ENCODE data around the gene ITM2B. TPM values are rescaled to one million over a fixed set of nuclear protein-coding genes. Genes with fewer than 3 reads are reported as not detected.
"Not testable (repeated sequence)": the region's sequence is repeated elsewhere in the genome, so short reads cannot be mapped to it uniquely, and the experiment has no call there.

The ITM2B gene
- total RNA-seq, 1 donor from 2014 or later, result 236 TPM

GRCh38 chr13:48201044-48201443 is 32.0 kb upstream of the ITM2B start:
- peaks cover 1% of the 10 kb centered on the region for H3K27me3 Mint-ChIP-seq (ENCODE audit: unreplicated experiment)
- H3K4me1 Mint-ChIP-seq (ENCODE audit: low read depth, unreplicated experiment), result no peaks in the 10 kb centered on the region
- no peak overlapping the region for H3K4me3 Mint-ChIP-seq (ENCODE audit: unreplicated experiment)
- no peaks in the 10 kb centered on the region for H3K9me3 Mint-ChIP-seq (ENCODE audit: unreplicated experiment)
- H3K36me3 Mint-ChIP-seq (ENCODE audit: unreplicated experiment), result no peaks in the 10 kb centered on the region
- TF ChIP-seq CTCF (IDR thresholded peaks at IDR 0.05; ENCODE audit: partially characterized antibody, unreplicated experiment), result no peak
- DNase-seq, result no peak
- H3K27ac Mint-ChIP-seq (ENCODE audit: unreplicated experiment), result no peak overlapping the region

GRCh38 chr13:48207207-48207606 is 25.8 kb upstream of the ITM2B start:
- not testable (repeated sequence) for H3K36me3 Mint-ChIP-seq (ENCODE audit: unreplicated experiment)

GRCh38 chr13:48210178-48210577 is 22.8 kb upstream of the ITM2B start:
- no peak for DNase-seq
- Mint-ChIP-seq H3K4me3 (ENCODE audit: unreplicated experiment) (no peak overlapping the region), H3K27ac (ENCODE audit: unreplicated experiment) (no peak overlapping the region), H3K4me1 (ENCODE audit: low read depth, unreplicated experiment) (no peaks in the 10 kb centered on the region), H3K36me3 (ENCODE audit: unreplicated experiment) (no peaks in the 10 kb centered on the region), H3K9me3 (ENCODE audit: unreplicated experiment) (peaks cover 4% of the 10 kb centered on the region), H3K27me3 (ENCODE audit: unreplicated experiment) (no peaks in the 10 kb centered on the region)
- no peak for TF ChIP-seq CTCF (IDR thresholded peaks at IDR 0.05; ENCODE audit: partially characterized antibody, unreplicated experiment)

More at GRCh38 chr13:48207207-48207606, 25.8 kb upstream of the ITM2B start:
- H3K27ac Mint-ChIP-seq (ENCODE audit: unreplicated experiment); DNase-seq; H3K4me1 Mint-ChIP-seq (ENCODE audit: low read depth, unreplicated experiment); H3K4me3 Mint-ChIP-seq (ENCODE audit: unreplicated experiment); H3K9me3 Mint-ChIP-seq (ENCODE audit: unreplicated experiment); H3K27me3 Mint-ChIP-seq (ENCODE audit: unreplicated experiment): not testable (repeated sequence)

GRCh38 chr13:48214519-48215121 is 18.4 kb upstream of the ITM2B start:
- DNase-seq, result no peak
- no peak for TF ChIP-seq CTCF (IDR thresholded peaks at IDR 0.05; ENCODE audit: partially characterized antibody, unreplicated experiment)
- Mint-ChIP-seq H3K27me3 (ENCODE audit: unreplicated experiment) (no peaks in the 10 kb centered on the region), H3K36me3 (ENCODE audit: unreplicated experiment) (peaks cover 4% of the 10 kb centered on the region), H3K4me1 (ENCODE audit: low read depth, unreplicated experiment) (no peaks in the 10 kb centered on the region), H3K9me3 (ENCODE audit: unreplicated experiment) (peaks cover 4% of the 10 kb centered on the region), H3K4me3 (ENCODE audit: unreplicated experiment) (no peak overlapping the region), H3K27ac (ENCODE audit: unreplicated experiment) (no peak overlapping the region)

GRCh38 chr13:48215511-48216203 is 17.3 kb upstream of the ITM2B start:
- not testable (repeated sequence) for H3K36me3 Mint-ChIP-seq (ENCODE audit: unreplicated experiment); H3K4me3 Mint-ChIP-seq (ENCODE audit: unreplicated experiment); DNase-seq; H3K9me3 Mint-ChIP-seq (ENCODE audit: unreplicated experiment); H3K4me1 Mint-ChIP-seq (ENCODE audit: low read depth, unreplicated experiment); H3K27ac Mint-ChIP-seq (ENCODE audit: unreplicated experiment); H3K27me3 Mint-ChIP-seq (ENCODE audit: unreplicated experiment)

GRCh38 chr13:48216204-48216711 is 16.7 kb upstream of the ITM2B start:
- H3K27me3 Mint-ChIP-seq (ENCODE audit: unreplicated experiment), result no peaks in the 10 kb centered on the region
- peaks cover 4% of the 10 kb centered on the region for H3K9me3 Mint-ChIP-seq (ENCODE audit: unreplicated experiment)
- no peak for DNase-seq
- H3K4me3 Mint-ChIP-seq (ENCODE audit: unreplicated experiment), result no peak overlapping the region
- H3K36me3 Mint-ChIP-seq (ENCODE audit: unreplicated experiment), result peaks cover 4% of the 10 kb centered on the region
- no peak overlapping the region for H3K27ac Mint-ChIP-seq (ENCODE audit: unreplicated experiment)
- no peaks in the 10 kb centered on the region for H3K4me1 Mint-ChIP-seq (ENCODE audit: low read depth, unreplicated experiment)
- no peak for TF ChIP-seq CTCF (IDR thresholded peaks at IDR 0.05; ENCODE audit: partially characterized antibody, unreplicated experiment)
